Esophagus muscularis mucosa (tissue), 3 donors: ENCODE results near the gene TMTC2.

Experiments
- POLR2A ChIP-seq: fragments of 450-650 bp; IDR thresholded peaks from one replicate; pipeline ENCODE4 v1.6.1; 2017; ENCODE audit warnings: antibody characterized with exemption, moderate library complexity, mild to moderate bottlenecking, low read depth
- TF ChIP-seq, protein P1 (sequence below), 3 experiments: fragments of 200-600 bp in 2 of 3; fragments of 450-650 bp in 1 of 3; sonication (generic) in 2 of 3; IDR thresholded peaks; one replicate each; pipeline ENCODE4 v1.5.1; 2017 to 2019; ENCODE audit warnings: antibody characterized with exemption in 3 of 3, mild to moderate bottlenecking in 2 of 3, moderate library complexity in 1 of 3

DNA sequence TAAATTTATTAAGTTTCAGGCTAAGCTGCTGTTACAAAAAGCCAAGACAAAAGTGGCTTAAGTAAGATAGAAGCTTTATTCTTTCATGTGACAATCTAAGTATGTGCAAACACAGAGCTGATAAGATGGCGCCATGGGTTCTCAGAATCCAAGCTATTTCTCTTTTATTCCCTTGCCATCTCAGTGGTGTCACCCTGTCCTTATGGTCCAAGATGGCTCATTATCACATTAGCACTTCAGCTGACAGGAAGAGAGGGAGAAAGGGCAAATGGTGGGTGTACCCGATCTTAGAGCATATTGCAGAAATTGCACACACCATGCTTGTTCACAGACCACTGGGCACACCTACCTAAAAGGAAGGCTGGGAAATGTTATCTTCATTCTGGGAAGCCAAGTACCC lies 211.7 kb downstream of the TMTC2 start:
- TF ChIP-seq, protein P1, sequence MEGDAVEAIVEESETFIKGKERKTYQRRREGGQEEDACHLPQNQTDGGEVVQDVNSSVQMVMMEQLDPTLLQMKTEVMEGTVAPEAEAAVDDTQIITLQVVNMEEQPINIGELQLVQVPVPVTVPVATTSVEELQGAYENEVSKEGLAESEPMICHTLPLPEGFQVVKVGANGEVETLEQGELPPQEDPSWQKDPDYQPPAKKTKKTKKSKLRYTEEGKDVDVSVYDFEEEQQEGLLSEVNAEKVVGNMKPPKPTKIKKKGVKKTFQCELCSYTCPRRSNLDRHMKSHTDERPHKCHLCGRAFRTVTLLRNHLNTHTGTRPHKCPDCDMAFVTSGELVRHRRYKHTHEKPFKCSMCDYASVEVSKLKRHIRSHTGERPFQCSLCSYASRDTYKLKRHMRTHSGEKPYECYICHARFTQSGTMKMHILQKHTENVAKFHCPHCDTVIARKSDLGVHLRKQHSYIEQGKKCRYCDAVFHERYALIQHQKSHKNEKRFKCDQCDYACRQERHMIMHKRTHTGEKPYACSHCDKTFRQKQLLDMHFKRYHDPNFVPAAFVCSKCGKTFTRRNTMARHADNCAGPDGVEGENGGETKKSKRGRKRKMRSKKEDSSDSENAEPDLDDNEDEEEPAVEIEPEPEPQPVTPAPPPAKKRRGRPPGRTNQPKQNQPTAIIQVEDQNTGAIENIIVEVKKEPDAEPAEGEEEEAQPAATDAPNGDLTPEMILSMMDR (IDR thresholded peaks at IDR 0.05): no peak
- TF ChIP-seq POLR2A: no peak
